SK-N-SH (cell line): ENCODE data around the gene CD248.

Experiments
- CTCF ChIP-seq: fragments of 200-600 bp; sonication (generic); IDR thresholded peaks from 2 replicates; pipeline ENCODE4 v1.6.1; 2017; ENCODE audit warnings: antibody characterized with exemption, mild to moderate bottlenecking, moderate library complexity
- EP300 ChIP-seq, 2 experiments: IDR thresholded peaks; 2 replicates each; pipeline versions ENCODE4 v1.4.0 to v1.6.1; 2012; ENCODE audit warnings: borderline replicate concordance in 1 of 2, low read depth in 1 of 2, low read length in 1 of 2
- FOSL2 ChIP-seq: IDR thresholded peaks from 2 replicates; pipeline ENCODE4 v1.4.0; 2012; ENCODE audit warnings: low read depth, mild to moderate bottlenecking, moderate library complexity, borderline replicate concordance
- FOXJ3 ChIP-seq: sonication (generic); formaldehyde crosslinking; IDR thresholded peaks from 2 replicates; pipeline ENCODE4 v1.5.1; 2020; ENCODE audit warnings: mild to moderate bottlenecking, missing genetic modification reagents
- IRF3 ChIP-seq: fragments of 150-350 bp; IDR thresholded peaks from 2 replicates; pipeline ENCODE4 v1.6.1; 2016; ENCODE audit warnings: mild to moderate bottlenecking, low read depth, low read length
- MXI1 ChIP-seq: IDR thresholded peaks from 2 replicates; pipeline ENCODE4 v1.6.1; 2012; ENCODE audit warnings: mild to moderate bottlenecking, low read depth, low read length, improper control_type of control experiment
- POLR2AphosphoS5 ChIP-seq: IDR thresholded peaks from 2 replicates; pipeline ENCODE4 v1.6.1; 2012; ENCODE audit warnings: low read depth, low read length
- RFX5 ChIP-seq: IDR thresholded peaks from 2 replicates; pipeline ENCODE4 v1.6.1; 2012; ENCODE audit warnings: mild to moderate bottlenecking, improper control_type of control experiment, low read length
- SIN3A ChIP-seq: IDR thresholded peaks from 2 replicates; pipeline ENCODE4 v1.6.1; 2012; ENCODE audit warnings: low read depth, mild to moderate bottlenecking, low read length, moderate library complexity, borderline replicate concordance
- TEAD4 ChIP-seq: IDR thresholded peaks from 2 replicates; pipeline ENCODE4 v1.4.0; 2012; ENCODE audit warnings: mild to moderate bottlenecking, borderline replicate concordance; ENCODE audit not compliant: insufficient read depth
- ZBTB33 ChIP-seq: IDR thresholded peaks from 2 replicates; pipeline ENCODE4 v1.4.0; 2012; ENCODE audit warnings: low read depth, borderline replicate concordance

- TF ChIP-seq CTCF = no peak
- TF ChIP-seq FOSL2 = no peak
- no peak for TF ChIP-seq IRF3
- TF ChIP-seq EP300 (IDR thresholded peaks at IDR 0.05; ENCODE audit: borderline replicate concordance in 1 of 2, low read depth in 1 of 2, low read length in 1 of 2) = no peak
- no peak for TF ChIP-seq MXI1
- no peak for TF ChIP-seq ZBTB33
- TF ChIP-seq POLR2AphosphoS5 = no peak
- no peak for TF ChIP-seq FOXJ3 (CRISPR knock-in tag)
- TF ChIP-seq SIN3A = no peak
- TF ChIP-seq TEAD4 = no peak
- no peak for TF ChIP-seq RFX5
These were observed 49.1 kb upstream of the CD248 start for GRCh38 chr11:66365711-66366619.
